Raji (cell line): ENCODE measurements around the gene IL33.

Experiments
- POLR2A ChIP-seq: IDR thresholded peaks from 2 replicates; pipeline ENCODE4 v1.6.1; 2011; ENCODE audit warnings: low read depth, low read length, control low read depth; ENCODE audit not compliant: insufficient read depth

The IL33 gene

GRCh38 chr9:6215562-6215961 is at the start of gene IL33:
IL33 (plus strand) TSS chr9:6215807; CDS start chr9:6241695, 25,888 bp downstream.
- no peak for TF ChIP-seq POLR2A

- no peak for TF ChIP-seq POLR2A
Observed at GRCh38 chr9:6171667-6172066, 43.9 kb upstream of the IL33 start.

- no peak for TF ChIP-seq POLR2A
Observed at GRCh38 chr9:6173914-6174313, 41.7 kb upstream of the IL33 start.

- no peak for TF ChIP-seq POLR2A
Observed at GRCh38 chr9:6183227-6183551, 32.4 kb upstream of the IL33 start.

GRCh38 chr9:6183627-6184026 is 32.0 kb upstream of the IL33 start:
- TF ChIP-seq POLR2A, result no peak

GRCh38 chr9:6184749-6185645 is 30.6 kb upstream of the IL33 start:
- no peak for TF ChIP-seq POLR2A

- no peak for TF ChIP-seq POLR2A
Observed at GRCh38 chr9:6186691-6187090, 28.9 kb upstream of the IL33 start.

- TF ChIP-seq POLR2A, result no peak
Observed at GRCh38 chr9:6187272-6187671, 28.3 kb upstream of the IL33 start.

- TF ChIP-seq POLR2A, result no peak
Observed at GRCh38 chr9:6188466-6188865, 27.1 kb upstream of the IL33 start.

GRCh38 chr9:6188906-6189305 is 26.7 kb upstream of the IL33 start:
- TF ChIP-seq POLR2A, result no peak

- TF ChIP-seq POLR2A, result no peak
Observed at GRCh38 chr9:6194934-6195333, 20.7 kb upstream of the IL33 start.

GRCh38 chr9:6195714-6196360 is 19.8 kb upstream of the IL33 start:
- TF ChIP-seq POLR2A, result no peak

- no peak for TF ChIP-seq POLR2A
Observed at GRCh38 chr9:6197330-6197729, 18.3 kb upstream of the IL33 start.

- TF ChIP-seq POLR2A, result no peak
Observed at GRCh38 chr9:6198251-6198650, 17.4 kb upstream of the IL33 start.

GRCh38 chr9:6199596-6199995 is 16.0 kb upstream of the IL33 start:
- no peak for TF ChIP-seq POLR2A

- no peak for TF ChIP-seq POLR2A
Observed at GRCh38 chr9:6200761-6201160, 14.8 kb upstream of the IL33 start.
